Caki2 (cell line): ENCODE data around the gene CDK9. TPM values are rescaled to one million over a fixed set of nuclear protein-coding genes. Genes with fewer than 3 reads are reported as not detected.
"Not testable (repeated sequence)": the region's sequence is repeated elsewhere in the genome, so short reads cannot be mapped to it uniquely, and the experiment has no call there.

Source experiments
- DNase-seq: peaks from one replicate; pipeline ENCODE4 v3.0.0-alpha.2; 2015; ENCODE audit warnings: low read depth
- in situ Hi-C: cut with HindIII; loops from 2 replicates; pipeline ENCODE4 v1.10.0; 2016; ENCODE audit warnings: low sequenced_read_pairs, low pct_unique_long_range_greater_than_20kb, mixed read lengths
- total RNA-seq: library from RNA; depleted of rRNA; stranded (reverse); fragments of >200 nt; shearing (Covaris generic); gene quantifications from 2 replicates; pipeline ENCODE4 v1.2.3, GENCODE V29; 2014; ENCODE audit warnings: low replicate concordance

CDK9 gene
- total RNA-seq, 1 experiment from 2014 or later: 51.9 TPM

DNA sequence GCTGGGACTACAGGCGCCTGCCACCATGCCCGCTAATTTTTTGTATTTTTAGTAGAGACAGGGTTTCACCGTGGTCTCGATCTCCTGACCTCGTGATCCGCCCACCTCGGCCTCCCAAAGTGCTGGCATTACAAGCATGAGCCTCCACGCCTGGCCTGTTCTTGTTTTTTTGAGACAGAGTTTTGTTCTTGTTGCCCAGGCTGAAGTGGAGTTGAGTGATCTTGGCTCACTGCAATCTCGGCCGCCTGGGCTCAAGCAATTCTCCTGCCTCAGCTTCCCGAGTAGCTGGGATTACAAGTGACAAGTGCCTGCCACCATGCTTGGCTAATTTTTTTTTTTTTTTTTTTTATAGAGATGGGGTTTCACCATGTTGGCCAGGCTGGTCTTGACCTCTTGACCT, 29.1 kb upstream of the CDK9 start:
- in situ Hi-C loops, DNase-seq: not testable (repeated sequence)

DNA sequence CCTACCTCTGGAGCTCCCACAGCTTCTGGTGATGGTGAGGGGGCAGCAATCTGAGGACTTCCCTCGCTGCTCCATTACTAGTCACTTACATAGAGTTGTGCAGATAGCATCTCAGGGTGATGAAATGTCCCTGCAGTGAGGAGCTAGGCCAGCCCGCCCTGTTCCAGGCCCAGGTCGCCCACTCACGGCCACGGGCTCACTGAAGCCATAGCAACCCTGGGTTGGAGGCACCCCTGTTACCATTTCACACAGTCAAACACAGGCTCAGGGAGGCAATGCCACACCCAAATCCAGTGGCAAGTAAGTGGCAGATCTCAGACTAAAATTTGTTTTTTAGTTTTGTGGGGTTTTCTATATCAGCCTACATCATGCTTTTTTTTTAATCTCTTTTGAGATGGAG, 27.0 kb upstream of the CDK9 start:
- in situ Hi-C loops: no loop called here
- no peak for DNase-seq

DNA sequence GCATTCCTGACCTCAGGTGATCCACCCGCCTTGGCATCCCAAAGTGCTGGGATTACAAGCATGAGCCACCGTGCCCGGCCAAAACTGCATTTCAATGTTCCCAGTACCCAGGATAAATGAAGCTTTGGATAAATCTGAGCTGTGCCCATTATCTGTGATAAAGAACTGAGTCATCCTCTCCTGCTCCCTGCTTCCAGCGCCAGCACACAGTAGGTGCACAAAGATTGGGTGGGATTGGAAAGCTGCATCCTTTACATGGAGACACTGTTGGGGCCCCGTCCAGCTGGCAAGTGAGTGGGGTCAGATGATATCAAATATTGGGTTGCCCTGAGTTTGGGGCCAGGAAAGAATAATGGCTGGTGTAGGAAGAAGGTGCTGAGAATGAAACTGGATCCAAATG, 24.8 kb upstream of the CDK9 start:
- DNase-seq: no peak
- in situ Hi-C loops: no loop called here

DNA sequence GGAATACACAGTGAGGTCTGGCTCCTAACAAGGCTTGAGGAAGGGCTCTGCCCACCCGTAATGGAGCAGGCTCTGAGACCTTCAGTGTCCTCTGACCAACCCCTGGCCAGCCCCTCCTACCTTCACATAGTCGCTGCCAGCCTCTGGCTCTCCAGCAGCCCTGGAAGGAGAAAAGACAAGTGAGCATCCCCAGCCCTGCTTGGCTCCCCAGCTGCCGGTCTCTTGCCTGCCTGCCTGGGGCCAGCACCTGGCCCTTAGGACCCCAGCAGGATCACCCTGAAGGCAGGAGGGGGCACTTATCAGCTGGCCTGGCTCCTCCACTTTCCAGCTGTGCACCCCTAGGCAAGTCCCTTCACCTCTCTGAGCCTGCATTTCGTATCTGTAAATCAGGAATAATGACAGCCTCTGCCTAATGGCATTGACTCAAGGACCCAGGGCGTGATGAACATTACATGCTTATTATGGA, 24.3 kb upstream of the CDK9 start:
- in situ Hi-C loops: no loop called here
- DNase-seq: no peak

DNA sequence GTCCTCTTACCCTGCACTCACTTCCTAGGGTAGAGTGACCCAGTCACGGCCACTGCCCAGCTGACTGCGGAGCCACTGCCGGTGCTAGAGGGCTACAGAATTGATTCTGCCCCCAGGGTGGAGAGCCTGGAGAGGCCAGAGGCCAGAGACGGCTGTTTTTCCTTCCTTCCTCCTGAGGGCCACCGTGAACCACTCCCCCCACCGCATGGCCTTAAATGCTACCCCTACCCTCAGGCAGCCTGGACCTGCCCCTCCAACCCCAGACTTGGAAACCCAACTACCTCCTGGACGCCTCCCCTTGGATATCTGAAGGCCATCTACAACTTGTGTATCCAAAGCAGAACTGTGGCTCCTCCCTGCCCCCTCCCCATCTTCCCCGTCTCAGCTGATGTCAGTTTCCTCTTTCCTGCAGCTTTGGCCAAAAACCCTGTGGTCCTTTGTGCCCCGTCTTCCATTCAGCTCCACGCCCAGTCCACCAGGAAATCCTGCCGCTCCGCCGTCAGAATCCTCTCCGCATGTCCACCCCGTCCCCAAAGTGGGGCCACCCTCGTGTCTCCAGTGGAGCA, 23.6 kb upstream of the CDK9 start:
- in situ Hi-C loops: no loop called here
- no peak for DNase-seq

DNA sequence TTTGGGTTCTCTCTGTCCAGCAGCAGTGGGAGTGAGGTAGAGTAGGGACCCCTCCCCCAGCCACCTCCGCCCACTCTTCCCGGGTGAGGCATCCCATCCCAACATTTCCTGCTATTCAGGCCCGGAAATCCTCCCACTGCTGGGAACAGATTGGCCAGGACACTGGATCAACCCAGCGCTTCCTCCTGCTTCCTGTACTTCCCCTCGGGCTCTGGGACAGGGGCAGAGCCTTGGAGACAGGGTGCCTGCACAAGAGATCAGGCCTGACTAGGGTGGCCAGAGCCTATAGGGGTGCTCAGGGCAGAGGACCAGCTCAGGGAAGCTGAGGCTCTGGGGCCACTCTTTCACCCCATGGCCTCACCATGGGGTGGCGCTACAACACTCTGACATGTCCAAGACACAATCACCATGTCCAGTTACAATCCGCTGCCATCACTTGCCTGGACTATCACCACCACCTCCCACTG, 21.9 kb upstream of the CDK9 start:
- no peak for DNase-seq
- in situ Hi-C loops: no loop called here

DNA sequence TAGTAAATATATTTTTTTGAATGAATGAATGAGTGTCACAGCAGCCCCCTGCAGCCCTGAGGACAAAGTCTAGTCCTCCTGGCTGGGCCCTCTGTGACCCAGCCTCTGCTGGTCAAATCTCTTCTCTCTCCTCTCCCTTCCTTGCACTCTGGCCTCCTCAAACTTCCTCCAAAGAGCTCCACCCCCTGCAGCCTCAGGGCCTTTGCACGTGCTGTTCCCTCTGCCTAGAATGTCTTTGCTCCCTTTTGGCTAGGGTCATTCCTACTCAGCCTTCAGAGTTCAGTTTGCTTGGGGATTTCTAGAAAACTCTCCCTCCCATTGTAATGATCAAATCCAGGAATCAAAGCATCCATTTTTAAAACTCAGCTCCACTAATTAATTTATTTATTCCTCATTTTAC, 20.4 kb upstream of the CDK9 start:
- DNase-seq: no peak
- in situ Hi-C loops: no loop called here

DNA sequence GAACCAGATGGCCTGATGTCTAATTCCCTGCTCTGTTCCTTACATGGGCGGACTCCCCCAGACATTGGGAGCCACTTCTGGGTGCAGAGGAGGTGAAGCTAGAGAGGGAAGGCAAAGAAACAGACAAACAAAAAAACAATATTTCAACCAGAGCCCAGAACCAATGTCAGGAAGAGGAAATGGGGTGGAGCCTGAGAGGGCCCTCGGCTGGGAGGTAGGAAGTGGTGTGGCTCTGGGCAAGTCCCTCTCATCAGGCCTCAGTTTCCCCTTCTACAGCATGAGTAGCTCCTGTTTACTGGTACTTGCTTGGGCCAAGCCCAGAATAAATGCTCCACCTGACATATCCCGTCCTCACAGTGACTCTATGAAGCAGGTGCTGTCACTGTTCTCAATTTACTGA, 18.4 kb upstream of the CDK9 start:
- in situ Hi-C loops: no loop called here
- DNase-seq: no peak

DNA sequence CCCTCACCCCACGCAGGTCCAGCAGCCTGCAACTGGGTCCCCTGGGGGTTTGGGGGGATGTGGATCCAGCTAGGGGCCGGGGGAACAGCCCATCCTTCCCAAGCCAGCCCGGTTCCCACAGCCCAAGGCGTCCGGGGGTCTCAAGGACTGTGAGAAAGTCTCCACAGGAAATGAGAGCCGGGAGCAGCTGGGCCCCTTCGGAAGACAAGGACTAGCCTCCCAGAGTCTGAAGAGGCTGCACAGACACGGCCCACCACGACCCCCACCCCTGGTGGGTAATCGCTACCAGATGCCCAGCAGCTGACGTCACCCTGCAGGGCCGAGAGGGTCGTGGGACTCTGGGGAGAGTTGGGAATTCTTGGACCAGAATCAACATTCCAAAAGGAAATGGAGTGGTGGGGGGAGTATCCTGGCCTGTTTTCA, 17.9 kb upstream of the CDK9 start:
- in situ Hi-C loops: no loop called here
- no peak for DNase-seq

DNA sequence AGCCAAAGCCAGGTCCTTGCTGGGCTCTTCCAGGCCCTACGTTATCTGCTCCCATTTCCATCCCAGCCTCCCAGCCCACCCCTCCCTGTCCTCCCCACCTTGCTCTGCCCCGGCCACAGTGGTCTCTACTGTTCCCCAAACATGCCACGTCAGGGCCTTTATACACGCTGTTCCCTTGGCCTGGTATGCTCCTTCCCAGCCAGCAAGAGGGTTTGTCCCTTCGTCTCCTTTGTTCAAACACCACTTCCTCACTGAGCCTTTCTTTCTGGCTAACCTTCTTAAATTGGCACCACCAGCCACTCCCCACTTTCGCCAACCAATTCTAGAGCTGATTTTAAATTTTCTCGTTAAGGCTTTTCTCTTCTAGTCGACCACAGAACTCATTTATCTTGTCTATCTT, 17.1 kb upstream of the CDK9 start:
- in situ Hi-C loops: no loop called here
- DNase-seq: no peak

DNA sequence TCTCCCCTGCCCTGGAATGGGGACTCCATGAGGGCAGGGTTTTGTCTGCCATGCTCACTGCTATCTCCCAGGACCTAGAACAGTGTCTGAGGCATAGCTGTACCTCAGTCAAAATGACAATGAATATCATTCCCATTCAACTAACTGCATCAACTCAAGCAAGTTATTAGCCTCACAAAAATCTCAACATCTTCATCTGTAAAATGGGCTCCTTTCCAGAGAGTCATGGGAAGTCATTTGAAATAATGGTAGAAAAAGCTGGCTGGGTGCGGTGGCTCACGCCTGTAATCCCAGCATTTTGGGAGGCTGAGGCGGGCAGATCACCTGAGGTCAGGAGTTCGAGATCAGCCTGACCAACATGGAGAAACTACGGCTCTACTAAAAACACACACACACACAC, 16.7 kb upstream of the CDK9 start:
- in situ Hi-C loops: no loop called here
- no peak for DNase-seq

DNA sequence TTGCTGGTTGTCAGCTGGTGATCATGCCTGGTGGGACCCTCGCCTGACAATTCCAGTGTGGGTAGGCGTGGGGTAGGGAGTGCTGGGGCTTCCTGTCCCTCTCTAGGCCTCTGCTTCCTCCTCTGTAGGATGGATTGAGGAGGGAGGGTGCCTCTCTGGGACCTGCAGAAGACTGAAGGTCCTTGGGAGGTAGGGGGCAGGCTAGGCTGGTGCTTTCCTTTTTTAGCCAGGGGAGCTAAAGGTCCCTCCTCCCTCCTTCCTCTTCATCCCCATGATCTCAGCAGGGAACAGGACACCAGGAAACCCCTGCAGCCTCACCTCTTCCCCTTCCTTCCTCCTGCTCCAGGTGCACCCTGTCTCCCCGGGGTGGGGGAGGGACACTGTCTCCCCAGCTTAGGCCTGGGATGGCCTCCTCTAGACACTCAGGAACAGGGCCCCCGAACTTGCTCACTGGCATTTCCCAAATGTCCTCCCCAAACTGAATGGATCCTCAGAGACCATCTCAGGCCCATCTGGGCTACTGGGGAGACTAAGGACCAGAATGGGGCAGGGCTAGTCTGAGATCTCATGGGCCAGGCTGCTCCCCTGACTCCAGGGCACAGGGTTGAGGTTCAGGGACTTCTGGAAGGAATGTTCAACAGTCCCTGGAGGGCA, 15.8 kb upstream of the CDK9 start:
- DNase-seq: no peak
- in situ Hi-C loops: no loop called here

DNA sequence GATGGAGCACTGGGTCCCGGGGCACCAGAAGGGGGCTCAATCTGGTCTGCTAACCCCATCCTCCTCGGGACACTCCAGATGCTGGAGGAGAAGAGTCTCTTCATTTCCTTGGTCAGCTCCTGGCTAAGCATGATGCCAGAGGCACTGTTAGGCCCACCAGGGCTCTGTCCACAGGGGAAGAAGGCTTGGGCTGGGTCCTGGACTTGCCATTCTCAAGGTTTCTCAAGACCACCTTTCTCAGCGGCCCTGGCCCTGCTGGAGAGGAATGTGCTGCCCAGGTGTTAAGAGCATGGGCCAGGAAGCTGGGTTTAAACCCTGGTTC, 15.3 kb upstream of the CDK9 start:
- in situ Hi-C loops: no loop called here
- no peak for DNase-seq

DNA sequence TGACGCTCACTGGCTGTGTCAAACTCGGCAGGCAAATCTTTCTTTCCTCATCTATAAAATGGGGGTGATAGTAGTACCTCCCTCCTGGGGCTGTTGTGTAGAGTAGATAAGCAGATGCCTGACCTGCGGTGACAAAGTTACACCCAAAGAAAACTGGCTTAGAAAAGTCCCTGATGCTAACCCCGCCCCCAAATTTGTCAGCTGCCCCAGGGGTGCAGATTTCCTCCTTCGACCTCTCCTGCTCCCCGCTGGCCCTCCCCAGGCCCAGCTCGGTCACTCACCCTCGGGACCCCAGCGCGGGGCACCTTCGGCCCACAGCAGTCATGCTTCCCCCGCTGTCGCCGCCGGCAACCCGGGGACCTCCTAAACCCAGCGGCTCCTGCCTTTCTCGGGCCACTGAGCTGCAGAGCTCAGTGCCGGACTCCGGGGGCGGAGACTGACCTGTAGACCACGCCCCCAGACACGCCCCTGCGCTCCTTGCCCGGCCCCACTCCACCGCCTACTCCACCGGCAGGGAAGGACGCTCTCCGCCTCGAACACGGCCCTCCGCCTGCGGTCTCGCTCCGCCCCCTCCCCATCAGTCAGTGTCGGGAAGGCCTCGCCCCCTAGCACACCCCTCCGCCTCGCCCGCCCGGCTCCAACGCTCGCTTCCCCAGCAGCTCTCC, 14.8 kb upstream of the CDK9 start:
- peak; percentile 97 for DNase-seq
- in situ Hi-C loops: no loop called here

DNA sequence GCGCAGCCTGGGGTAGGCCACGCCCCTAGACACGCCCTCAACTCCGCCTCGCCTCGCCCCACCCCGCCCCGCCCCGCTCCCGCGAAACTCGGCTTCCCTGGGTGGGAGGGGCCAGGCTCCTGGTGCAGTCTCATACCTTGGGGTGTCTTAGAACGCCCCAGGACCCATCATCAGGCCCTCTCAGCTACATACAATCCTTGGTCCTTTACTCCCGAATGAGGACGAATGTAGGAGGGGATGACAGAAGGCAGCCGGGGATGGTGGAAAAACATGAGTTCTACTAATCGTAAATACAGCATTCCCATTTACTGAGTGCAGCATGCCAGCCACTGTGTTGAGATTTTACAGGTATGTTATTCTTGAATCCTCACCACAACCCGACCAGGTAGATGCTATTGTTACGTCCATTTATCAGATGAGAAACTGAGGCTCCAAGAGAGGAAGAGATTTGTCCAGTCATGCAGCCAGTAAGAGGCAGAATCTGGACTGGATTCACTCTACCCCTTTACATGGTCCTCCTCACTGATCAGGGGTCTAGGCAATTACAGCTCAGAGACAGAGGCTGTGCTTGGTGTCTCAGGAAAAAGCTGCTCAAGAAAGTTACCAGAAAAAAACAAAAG, 14.2 kb upstream of the CDK9 start:
- in situ Hi-C loops: no loop called here
- no peak for DNase-seq

DNA sequence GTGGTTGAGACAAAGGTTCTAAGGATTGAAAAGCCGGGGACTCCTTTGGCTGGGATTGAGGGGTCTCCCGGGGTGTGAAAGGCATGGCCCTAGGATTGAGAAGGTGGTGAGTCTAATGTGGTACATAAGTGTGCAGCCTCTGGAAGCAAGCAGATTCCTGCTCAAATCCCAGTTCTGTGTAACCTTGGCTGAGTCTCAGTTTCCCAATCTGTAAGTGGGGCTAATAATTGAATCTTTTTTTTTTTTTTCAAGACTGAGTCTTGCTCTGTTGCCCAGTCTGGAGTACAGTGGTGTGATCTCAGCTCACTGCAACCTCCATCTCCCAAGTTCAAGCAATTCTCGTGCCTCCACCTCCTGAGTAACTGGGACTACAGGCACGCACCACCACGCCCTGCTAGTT, 13.2 kb upstream of the CDK9 start:
- DNase-seq: no peak
- in situ Hi-C loops: no loop called here

DNA sequence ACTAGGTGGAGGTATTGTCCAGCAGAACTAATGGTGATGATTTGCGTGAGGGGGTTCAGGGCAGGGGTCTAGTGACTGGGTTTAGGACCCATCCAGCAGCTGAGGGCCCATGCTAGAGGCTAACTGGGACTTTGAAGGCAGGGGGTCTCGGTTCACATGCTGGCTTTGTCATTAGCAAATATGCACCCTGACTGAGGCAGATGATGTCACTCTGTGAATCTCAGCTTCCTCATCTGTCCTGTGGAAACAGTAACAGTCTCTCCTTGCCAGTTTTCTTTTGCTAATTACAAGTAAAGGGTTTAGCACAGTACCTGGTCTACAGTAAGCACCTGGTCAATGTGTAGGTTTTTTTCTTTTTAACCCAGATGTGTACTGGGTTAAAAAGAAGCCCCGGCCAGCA, 12.6 kb upstream of the CDK9 start:
- no peak for DNase-seq
- in situ Hi-C loops: no loop called here

DNA sequence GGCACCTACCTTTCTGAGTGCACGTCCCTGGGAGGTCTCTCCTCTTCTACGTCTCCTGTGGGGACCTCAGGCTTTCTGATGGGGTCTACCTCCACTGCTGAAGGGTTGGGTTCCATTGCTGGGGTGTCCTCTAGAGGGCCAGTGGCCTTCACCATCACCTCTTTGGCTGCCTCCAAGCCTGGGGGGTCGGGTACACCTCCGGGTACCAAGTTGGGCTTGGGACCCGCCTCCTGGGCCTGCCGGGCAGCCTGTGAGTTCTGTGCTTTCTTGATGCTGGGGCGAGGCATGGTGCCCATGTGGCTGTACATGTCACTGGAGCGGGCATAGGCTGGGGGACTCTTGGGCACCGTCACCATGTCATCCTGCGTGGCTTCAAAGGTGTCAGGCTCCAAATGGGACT, 11.9 kb upstream of the CDK9 start:
- in situ Hi-C loops: no loop called here

DNA sequence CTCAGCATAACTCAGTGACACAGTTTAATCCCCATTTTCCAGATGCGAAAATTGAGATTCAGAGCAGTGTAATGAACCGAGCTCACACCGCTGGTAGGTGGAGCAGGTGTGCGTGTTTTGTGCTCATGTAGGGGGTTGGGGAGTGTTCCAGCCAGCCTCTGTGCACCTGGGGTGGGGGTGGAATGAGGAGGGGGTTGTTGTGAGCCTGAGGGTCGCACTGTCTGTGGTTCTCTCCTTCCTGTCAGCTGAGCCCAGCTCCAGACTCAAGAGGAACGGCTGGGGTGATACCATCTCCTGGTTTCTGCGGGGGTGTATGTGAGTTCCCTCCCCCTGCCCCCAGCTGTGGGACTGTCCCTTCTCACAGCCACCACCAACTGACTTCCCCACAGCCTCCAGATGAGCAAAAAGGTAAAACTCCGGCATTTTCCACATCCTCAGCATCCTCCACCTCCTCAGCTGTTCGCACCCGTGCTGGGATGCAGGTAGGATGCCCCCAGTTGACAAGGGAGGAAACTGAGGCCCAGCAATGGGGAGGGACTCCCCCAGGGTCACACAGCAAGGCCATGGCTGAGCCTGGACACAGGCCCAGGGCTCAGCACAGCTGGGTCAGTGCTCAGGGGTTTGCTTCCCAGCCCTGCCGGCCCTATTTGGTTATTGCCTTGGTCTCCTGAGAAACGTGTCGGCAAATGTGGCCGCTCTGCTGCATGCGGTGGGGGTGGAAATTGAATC, 9.5 kb upstream of the CDK9 start:
- in situ Hi-C loops: no loop called here
- no peak for DNase-seq

More for the DNA sequence above, 11.9 kb upstream of the CDK9 start:
- DNase-seq: no peak
